ENCODE measurements around the gene PERP. TPM values are rescaled to one million over a fixed set of nuclear protein-coding genes. Genes with fewer than 3 reads are reported as not detected.

PERP gene
- polyA plus RNA-seq, 2 of the 4 experiments (the other 2 are of a cell fraction): 48.3 to 67.2 TPM

DNA sequence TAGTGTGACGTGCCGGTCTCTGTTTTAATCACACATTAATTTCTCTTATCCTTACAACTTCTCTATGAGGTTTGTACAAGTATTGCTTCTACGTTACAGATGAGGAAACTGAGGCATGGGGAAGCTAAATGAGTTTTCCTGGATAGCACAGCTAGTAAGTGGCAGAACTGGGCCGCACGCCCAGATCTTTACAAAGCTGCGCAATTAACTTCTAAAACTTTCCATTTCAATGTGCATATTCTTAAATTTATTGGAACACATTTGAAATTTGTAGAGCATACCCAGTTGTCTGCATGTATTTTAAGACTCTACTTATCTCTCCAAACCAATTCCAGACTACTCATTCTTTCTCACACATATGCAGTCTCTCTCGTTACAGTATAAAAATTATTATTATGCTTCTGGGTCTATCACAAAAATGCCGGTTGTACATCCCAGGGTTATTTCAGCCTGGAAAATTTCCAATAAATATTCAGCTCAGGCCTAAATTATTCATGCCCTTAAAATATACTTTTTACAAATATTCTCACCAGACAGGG, 10.2 kb upstream of the PERP start:
- WGBS (ENCODE audit: missing lambda C conversion rate): 85% methylated on average over 8 of the region's 8 CpGs
- ATAC-seq (no peak), FAIRE-seq (no peak), DNase-seq (ENCODE audit: low read depth in 1 of 2, low spot score in 1 of 2) (no peak)
- no peak overlapping the region for H3K4me3 ChIP-seq
- H3K4me1 ChIP-seq: no peaks in the 10 kb centered on the region
- no peak overlapping the region for H3K27ac ChIP-seq
- ChIA-PET POLR2A (no interaction called here), CTCF (interaction anchor here (1.4 to 3.5 kb wide), 9 partner anchors 8 to 1247 kb away, joined by 3 to 44 read pairs (median 13); partner anchors contain the start of gene HEBP2)
- no peak overlapping the region for H3K4me2 ChIP-seq
- TF ChIP-seq, protein P1, sequence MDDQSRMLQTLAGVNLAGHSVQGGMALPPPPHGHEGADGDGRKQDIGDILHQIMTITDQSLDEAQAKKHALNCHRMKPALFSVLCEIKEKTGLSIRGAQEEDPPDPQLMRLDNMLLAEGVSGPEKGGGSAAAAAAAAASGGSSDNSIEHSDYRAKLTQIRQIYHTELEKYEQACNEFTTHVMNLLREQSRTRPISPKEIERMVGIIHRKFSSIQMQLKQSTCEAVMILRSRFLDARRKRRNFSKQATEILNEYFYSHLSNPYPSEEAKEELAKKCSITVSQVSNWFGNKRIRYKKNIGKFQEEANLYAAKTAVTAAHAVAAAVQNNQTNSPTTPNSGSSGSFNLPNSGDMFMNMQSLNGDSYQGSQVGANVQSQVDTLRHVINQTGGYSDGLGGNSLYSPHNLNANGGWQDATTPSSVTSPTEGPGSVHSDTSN (IDR thresholded peaks at IDR 0.05): no peak
- TF ChIP-seq, protein P2, sequence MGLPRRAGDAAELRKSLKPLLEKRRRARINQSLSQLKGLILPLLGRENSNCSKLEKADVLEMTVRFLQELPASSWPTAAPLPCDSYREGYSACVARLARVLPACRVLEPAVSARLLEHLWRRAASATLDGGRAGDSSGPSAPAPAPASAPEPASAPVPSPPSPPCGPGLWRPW (IDR thresholded peaks at IDR 0.05): no peak
- TF ChIP-seq HOXA7 (CRISPR knock-in tag; IDR thresholded peaks at IDR 0.05) (no peak), ZNF302 (CRISPR knock-in tag; IDR thresholded peaks at IDR 0.05) (no peak), POLR2A (IDR thresholded peaks at IDR 0.05; ENCODE audit: low read length) (no peak), SMC3 (IDR thresholded peaks at IDR 0.05) (no peak), FOXS1 (CRISPR knock-in tag; IDR thresholded peaks at IDR 0.05) (no peak), CHD2 (IDR thresholded peaks at IDR 0.05; ENCODE audit: low read length, partially characterized antibody) (no peak), ZC3H11A (IDR thresholded peaks at IDR 0.05) (no peak), SREBF2 (IDR thresholded peaks at IDR 0.05) (no peak), HEYL (CRISPR knock-in tag; IDR thresholded peaks at IDR 0.05) (no peak), PHF8 (IDR thresholded peaks at IDR 0.05; ENCODE audit: borderline replicate concordance, low read depth) (no peak), FOSB (CRISPR knock-in tag; IDR thresholded peaks at IDR 0.05) (no peak), MAFK (IDR thresholded peaks at IDR 0.05; ENCODE audit: partially characterized antibody) (no peak), CHD4 (IDR thresholded peaks at IDR 0.05; ENCODE audit: borderline replicate concordance) (no peak), KDM1A (IDR thresholded peaks at IDR 0.05; ENCODE audit: low read depth) (no peak), ZSCAN20 (CRISPR knock-in tag; IDR thresholded peaks at IDR 0.05) (no peak)
- TF ChIP-seq, protein P3, sequence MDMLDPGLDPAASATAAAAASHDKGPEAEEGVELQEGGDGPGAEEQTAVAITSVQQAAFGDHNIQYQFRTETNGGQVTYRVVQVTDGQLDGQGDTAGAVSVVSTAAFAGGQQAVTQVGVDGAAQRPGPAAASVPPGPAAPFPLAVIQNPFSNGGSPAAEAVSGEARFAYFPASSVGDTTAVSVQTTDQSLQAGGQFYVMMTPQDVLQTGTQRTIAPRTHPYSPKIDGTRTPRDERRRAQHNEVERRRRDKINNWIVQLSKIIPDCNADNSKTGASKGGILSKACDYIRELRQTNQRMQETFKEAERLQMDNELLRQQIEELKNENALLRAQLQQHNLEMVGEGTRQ (IDR thresholded peaks at IDR 0.05): no peak
- TF ChIP-seq, protein P4, sequence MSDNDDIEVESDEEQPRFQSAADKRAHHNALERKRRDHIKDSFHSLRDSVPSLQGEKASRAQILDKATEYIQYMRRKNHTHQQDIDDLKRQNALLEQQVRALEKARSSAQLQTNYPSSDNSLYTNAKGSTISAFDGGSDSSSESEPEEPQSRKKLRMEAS (IDR thresholded peaks at IDR 0.05): no peak
- H3K9me3 ChIP-seq: no peaks in the 10 kb centered on the region

DNA sequence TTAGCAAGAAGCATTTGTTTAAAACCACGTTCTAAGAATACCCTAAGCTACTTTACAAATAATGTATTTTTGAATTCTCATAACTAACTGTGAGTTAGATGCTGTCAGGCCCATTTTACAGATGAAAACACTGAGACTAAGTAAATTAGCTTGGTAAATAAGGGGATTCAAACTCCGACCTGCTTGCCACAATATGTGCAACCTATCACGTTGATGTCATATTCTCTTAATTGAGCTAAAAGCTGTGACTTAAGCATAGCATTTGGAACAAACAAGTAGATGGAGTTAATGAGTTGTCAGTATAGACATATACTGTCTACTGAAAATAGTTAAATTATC, 9.4 kb upstream of the PERP start:
- H3K4me2 ChIP-seq: no peak overlapping the region
- ATAC-seq: no peak
- POLR2A ChIA-PET: no interaction called here
- TF ChIP-seq FOXS1 (CRISPR knock-in tag; IDR thresholded peaks at IDR 0.05) (no peak), CHD2 (IDR thresholded peaks at IDR 0.05; ENCODE audit: low read length, partially characterized antibody) (no peak), KDM1A (IDR thresholded peaks at IDR 0.05; ENCODE audit: low read depth) (no peak), BHLHE40 (IDR thresholded peaks at IDR 0.05; ENCODE audit: low read depth, low read length) (no peak), MYC (IDR thresholded peaks at IDR 0.05; ENCODE audit: borderline replicate concordance, low read length) (no peak), ZSCAN20 (CRISPR knock-in tag; IDR thresholded peaks at IDR 0.05) (no peak), SMC3 (IDR thresholded peaks at IDR 0.05) (no peak), NR3C1 (IDR thresholded peaks at IDR 0.05) (no peak), MAFK (IDR thresholded peaks at IDR 0.05; ENCODE audit: partially characterized antibody) (no peak), POLR2A (IDR thresholded peaks at IDR 0.05; ENCODE audit: low read length) (no peak), RARB (CRISPR knock-in tag; IDR thresholded peaks at IDR 0.05) (no peak), ZNF302 (CRISPR knock-in tag; IDR thresholded peaks at IDR 0.05) (no peak), RFX5 (IDR thresholded peaks at IDR 0.05) (no peak)
- TF ChIP-seq, protein P5, sequence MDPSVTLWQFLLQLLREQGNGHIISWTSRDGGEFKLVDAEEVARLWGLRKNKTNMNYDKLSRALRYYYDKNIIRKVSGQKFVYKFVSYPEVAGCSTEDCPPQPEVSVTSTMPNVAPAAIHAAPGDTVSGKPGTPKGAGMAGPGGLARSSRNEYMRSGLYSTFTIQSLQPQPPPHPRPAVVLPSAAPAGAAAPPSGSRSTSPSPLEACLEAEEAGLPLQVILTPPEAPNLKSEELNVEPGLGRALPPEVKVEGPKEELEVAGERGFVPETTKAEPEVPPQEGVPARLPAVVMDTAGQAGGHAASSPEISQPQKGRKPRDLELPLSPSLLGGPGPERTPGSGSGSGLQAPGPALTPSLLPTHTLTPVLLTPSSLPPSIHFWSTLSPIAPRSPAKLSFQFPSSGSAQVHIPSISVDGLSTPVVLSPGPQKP (IDR thresholded peaks at IDR 0.05; ENCODE audit: low read depth, low read length): no peak
- WGBS (ENCODE audit: missing lambda C conversion rate): 56% methylated on average over 3 of the region's 3 CpGs
- no peak overlapping the region for H3K27ac ChIP-seq
- no peak for FAIRE-seq
- no peaks in the 10 kb centered on the region for H3K9me3 ChIP-seq
- no peaks in the 10 kb centered on the region for H3K4me1 ChIP-seq
- no peak for DNase-seq (ENCODE audit: low read depth in 1 of 2, low spot score in 1 of 2)
- CTCF ChIA-PET: interaction anchor here (0.6 to 3.5 kb wide), 21 partner anchors 9 to 1251 kb away, joined by 3 to 44 read pairs (median 5); partner anchors contain the start of genes HEBP2 and REPS1
- no peak overlapping the region for H3K4me3 ChIP-seq

All from A549 (cell line).